GM18519 (cell line): ENCODE data around the gene SH3RF3.
"Not testable (repeated sequence)": the region's sequence is repeated elsewhere in the genome, so short reads cannot be mapped to it uniquely, and the experiment has no call there.

ENCODE experiments used
- ATAC-seq: cut with Tn5 transposase; IDR thresholded peaks from one replicate; pipeline ENCODE4 v1.9.1; 2021; ENCODE audit warnings: mild to moderate bottlenecking, moderate library complexity; ENCODE audit not compliant: unreplicated experiment, low FRiP score

Gene SH3RF3

GRCh38 chr2:109526442-109526970, 397.5 kb downstream of the SH3RF3 start:
- no peak for ATAC-seq

- no peak for ATAC-seq
These were observed 398.1 kb downstream of the SH3RF3 start for GRCh38 chr2:109527079-109527478.

DNA sequence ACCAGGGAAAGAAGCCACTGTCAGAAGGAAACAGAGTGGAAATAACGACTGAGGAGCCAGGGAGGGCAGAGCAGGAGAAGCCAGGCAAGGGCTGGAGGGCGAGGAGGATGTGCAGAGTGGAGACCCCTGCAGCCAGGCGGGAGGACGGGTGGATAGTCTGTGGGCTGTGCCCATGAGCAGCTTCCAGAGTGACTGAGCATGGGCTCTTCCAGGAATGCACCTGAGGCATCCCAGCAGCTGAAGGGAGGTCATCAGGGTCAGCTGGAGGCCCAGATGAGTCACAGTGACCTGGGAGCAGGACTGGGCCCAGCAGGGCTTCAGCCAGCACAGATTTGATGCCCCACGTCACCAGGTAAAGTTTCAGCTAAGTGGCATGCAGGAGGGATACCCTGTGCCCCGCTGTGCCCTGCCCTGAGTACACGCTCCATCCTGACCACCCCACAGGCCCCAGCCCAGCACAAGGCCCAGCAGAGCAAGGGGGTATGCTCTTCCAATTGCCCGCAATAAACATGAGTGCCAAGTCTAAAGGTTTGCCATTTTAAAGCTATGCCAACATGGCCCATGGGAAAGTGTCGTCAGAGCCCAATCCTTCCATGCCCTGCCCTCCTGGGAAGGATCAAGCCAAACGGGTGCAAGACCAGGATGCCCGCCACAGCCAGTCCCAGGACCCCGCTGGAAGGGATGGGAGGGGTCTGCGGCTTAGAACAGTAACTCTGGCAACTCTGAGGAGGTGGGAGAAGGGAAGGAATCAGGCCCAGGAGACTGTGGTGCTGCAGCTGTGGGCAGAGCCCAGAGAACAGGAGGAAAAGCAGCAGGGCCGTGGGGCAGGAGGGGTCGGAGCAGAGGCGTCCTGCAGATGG, 399.1 kb downstream of the SH3RF3 start:
- no peak for ATAC-seq

- ATAC-seq: no peak
These were observed 400.0 kb downstream of the SH3RF3 start for GRCh38 chr2:109528811-109529501.

- no peak for ATAC-seq
These were observed 400.8 kb downstream of the SH3RF3 start for GRCh38 chr2:109529532-109530449.

GRCh38 chr2:109530712-109531111, 401.7 kb downstream of the SH3RF3 start:
- ATAC-seq: no peak

DNA sequence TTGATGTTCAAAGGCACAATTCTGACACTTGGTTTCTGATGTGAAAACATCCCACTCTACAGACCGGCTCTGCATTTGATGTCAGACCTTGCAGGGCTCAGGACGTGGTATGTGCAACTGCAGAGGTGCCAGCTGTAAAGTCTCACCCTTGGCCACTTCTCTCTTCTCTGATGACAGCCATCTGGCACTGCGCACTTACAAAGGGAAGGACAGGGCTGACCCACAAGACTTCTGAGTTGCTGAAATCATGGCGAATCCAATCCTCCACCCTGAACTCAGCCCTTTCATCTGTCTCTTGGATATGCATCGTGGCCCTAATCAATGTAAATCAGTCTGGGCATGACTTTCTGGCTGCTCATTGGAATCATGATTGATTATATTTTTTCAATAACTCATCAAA, 402.2 kb downstream of the SH3RF3 start:
- ATAC-seq: no peak

- no peak for ATAC-seq
These were observed 403.1 kb downstream of the SH3RF3 start for GRCh38 chr2:109531896-109532727.

GRCh38 chr2:109532728-109533076, 403.7 kb downstream of the SH3RF3 start:
- no peak for ATAC-seq

- ATAC-seq: no peak
These were observed 404.8 kb downstream of the SH3RF3 start for GRCh38 chr2:109533823-109534222.

- ATAC-seq: no peak
These were observed 406.4 kb downstream of the SH3RF3 start for GRCh38 chr2:109535217-109535946.

- not testable (repeated sequence) for ATAC-seq
These were observed 407.6 kb downstream of the SH3RF3 start for GRCh38 chr2:109536556-109536955.

GRCh38 chr2:109537565-109538222, 408.7 kb downstream of the SH3RF3 start:
- no peak for ATAC-seq

DNA sequence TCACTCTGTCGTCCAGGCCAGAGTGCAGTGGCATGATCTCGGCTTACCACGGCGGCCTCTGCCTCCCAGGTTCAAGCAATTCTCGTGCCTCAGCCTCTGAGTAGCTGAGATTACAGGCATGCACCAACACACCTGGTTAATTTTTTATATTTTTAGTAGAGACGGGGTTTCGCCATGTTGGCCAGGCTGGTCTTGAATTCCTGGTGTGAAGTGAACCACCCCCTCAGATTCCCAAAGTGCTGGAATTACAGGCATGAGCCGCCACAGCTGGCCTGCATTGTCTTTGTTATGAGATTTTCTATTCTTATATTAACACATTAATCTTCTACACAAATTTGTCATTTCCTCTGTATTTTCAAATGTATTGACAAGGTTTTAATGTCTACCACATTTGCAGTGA, 409.5 kb downstream of the SH3RF3 start:
- ATAC-seq: no peak

DNA sequence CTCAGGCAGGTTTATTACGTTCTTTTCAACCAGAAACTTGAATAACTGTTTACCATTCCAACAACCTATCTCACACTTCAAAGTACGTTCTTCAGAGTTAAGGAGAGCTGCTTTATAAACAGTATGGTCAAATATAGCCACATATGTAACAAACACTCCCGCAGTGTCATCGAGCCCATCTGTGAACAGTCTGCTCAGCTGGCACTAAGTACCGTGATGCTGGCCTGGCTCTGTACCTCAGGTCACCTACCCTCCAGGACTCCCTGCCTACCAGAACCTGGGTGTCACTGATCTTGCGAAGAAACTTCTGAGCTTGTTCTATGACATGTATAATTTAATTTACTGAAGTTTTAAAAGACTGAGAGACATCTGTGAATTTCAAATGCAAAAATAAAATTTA, 413.4 kb downstream of the SH3RF3 start:
- no peak for ATAC-seq

DNA sequence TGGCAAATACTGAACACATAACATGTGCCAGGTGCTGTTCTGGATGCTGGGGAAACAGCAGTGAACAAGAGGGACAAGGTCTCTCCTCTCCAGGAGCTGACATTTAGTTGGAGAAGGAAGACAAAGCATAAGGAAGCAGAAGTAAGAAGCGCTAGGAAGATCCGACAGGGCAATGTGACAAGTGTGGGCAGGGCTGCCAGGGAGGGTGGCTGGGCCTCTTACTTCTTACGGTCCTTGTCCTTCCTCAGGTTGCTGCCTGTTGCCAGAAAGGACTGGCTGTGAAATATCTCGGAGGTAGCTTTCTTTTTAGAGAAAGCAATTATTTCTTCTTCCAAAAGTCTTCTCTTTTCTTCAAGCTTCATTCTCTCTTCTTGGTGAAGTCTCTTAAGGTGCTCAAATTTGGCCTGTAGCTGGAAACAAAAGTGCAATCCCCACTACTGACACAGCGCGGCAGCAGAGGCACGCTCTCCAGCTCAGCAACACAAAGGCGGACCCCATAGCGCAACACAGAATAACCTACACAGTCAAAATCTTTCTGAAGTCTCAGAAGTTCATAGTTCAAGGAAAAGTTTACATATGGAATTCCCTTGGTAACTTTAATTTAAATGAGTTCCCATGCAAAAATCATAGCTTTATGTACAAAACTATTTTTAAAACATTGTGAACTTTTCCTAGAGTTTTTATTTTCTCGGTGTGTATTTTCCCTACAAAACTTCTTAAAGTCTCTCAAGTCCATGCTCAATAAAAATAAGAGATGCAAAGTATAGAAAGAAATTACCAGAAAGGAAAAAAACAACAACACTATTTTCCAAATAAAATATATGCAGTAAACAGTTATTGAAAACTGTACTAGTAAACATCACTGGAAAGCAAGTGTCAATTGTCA, 417.1 kb downstream of the SH3RF3 start:
- peak; percentile 51 for ATAC-seq

- ATAC-seq: no peak
These were observed 418.3 kb downstream of the SH3RF3 start for GRCh38 chr2:109547280-109547679.
